K562 (cell line): Measurements from ENCODE around the gene PLEKHF1.

Experiments
- CREB3L1 ChIP-seq: fragments of 450-650 bp; IDR thresholded peaks from 2 replicates; pipeline ENCODE4 v1.6.1; 2014; ENCODE audit warnings: low read depth, mild to moderate bottlenecking, moderate library complexity, borderline replicate concordance
- E2F1 ChIP-seq: sonication (generic); formaldehyde crosslinking; IDR thresholded peaks from 2 replicates; pipeline ENCODE4 v1.8.1; 2023; ENCODE audit warnings: mild to moderate bottlenecking, missing genetic modification reagents, moderate library complexity
- E2F5 ChIP-seq: sonication (generic); formaldehyde crosslinking; IDR thresholded peaks from 2 replicates; pipeline ENCODE4 v1.8.0; 2022; ENCODE audit warnings: mild to moderate bottlenecking, missing genetic modification reagents
- NFE2 ChIP-seq: IDR thresholded peaks from 2 replicates; pipeline ENCODE4 v1.6.1; 2014; ENCODE audit warnings: antibody characterized with exemption, low read depth
- PATZ1 ChIP-seq: fragments of 250-450 bp; sonication (Bioruptor Pico); IDR thresholded peaks from 2 replicates; pipeline ENCODE4 v1.5.0; 2020; ENCODE audit warnings: mild to moderate bottlenecking, borderline replicate concordance
- POLR2A ChIP-seq: fragments of 450-650 bp; conservative IDR thresholded peaks from 2 replicates; pipeline ENCODE4 v1.6.1; 2016
- POLR2AphosphoS5 ChIP-seq: IDR thresholded peaks from 2 replicates; pipeline ENCODE4 v1.6.1; 2011; ENCODE audit warnings: mild to moderate bottlenecking, low read depth, low read length, moderate library complexity; ENCODE audit not compliant: control insufficient read depth, insufficient read depth
- SMARCE1 ChIP-seq: fragments of 450-650 bp; IDR thresholded peaks from 2 replicates; pipeline ENCODE4 v1.7.1; 2016; ENCODE audit warnings: mild to moderate bottlenecking
- STAT6 ChIP-seq: sonication (generic); formaldehyde crosslinking; IDR thresholded peaks from 2 replicates; pipeline ENCODE4 v1.8.1; 2023; ENCODE audit warnings: mild to moderate bottlenecking, missing genetic modification reagents
- TAL1 ChIP-seq: fragments of 450-650 bp; IDR thresholded peaks from 2 replicates; pipeline ENCODE4 v1.6.1; 2016; ENCODE audit warnings: mild to moderate bottlenecking

GRCh38 chr19:29708554-29709439 lies 43.5 kb downstream of the PLEKHF1 start:
- no peak for TF ChIP-seq E2F5 (CRISPR knock-in tag)
- no peak for TF ChIP-seq STAT6 (CRISPR knock-in tag)
- TF ChIP-seq NFE2, result no peak
- no peak for TF ChIP-seq SMARCE1
- TF ChIP-seq PATZ1 (CRISPR knock-in tag), result no peak
- no peak for TF ChIP-seq TAL1
- no peak for TF ChIP-seq CREB3L1
- TF ChIP-seq POLR2A, result no peak
- TF ChIP-seq E2F1 (CRISPR knock-in tag), result no peak
- no peak for TF ChIP-seq POLR2AphosphoS5
